NCI-H1694 treated with DMSO at 0.1 percent for 48 hours (cell line): ENCODE measurements around the gene DDX53.

Experiments
- DNase-seq: peaks from one replicate; lab custom pipeline; 2025; lab: John Stamatoyannopoulos, UW

Gene DDX53

GRCh38 chrX:23052324-23052723 lies 52.6 kb downstream of the DDX53 start:
- no peak for DNase-seq
